Measurements from ENCODE around the gene PAX5.

PAX5 gene

DNA sequence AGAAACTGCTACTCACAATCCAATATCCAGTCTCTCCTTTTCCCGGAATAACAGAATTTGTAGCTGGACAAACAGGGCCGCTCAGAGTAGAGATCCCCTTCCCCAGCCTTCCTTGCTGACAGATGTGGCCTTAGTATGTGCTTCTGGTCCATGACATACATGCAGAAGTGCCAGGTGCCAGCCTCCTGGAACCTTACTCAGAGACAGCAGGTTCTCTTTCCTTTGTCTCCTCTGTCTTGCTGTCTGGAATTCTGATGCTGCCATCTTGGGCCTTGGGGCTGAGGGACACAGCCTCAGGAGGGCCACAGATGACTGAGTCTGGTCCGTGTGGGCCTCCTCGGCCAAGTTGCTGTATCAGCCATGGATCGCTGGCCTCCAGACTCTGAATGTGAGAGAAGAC is 210.1 kb downstream of the PAX5 start:
- no peak for DNase-seq

DNA sequence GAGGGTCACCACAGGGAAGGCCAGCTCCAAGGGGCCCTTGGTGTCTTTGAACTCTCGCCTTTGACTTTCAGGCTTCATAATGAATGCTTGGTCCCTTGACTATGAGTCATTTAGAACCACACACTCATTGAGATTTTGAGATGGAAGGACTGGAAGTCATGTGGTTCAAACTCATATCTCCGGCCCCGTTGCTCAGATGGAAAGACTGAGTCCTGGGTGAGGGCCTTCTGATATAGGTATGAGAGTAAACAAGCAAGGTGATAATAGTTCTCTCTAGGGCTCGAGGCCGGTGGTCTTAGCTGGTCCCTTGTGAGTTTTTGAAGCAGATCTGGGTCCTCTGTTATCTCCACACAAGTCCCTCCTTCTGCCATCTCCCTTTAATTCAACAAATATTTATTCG is 210.6 kb downstream of the PAX5 start:
- DNase-seq: no peak

- no peak for DNase-seq
Observed at GRCh38 chr9:36822201-36822600, 211.9 kb downstream of the PAX5 start.

DNA sequence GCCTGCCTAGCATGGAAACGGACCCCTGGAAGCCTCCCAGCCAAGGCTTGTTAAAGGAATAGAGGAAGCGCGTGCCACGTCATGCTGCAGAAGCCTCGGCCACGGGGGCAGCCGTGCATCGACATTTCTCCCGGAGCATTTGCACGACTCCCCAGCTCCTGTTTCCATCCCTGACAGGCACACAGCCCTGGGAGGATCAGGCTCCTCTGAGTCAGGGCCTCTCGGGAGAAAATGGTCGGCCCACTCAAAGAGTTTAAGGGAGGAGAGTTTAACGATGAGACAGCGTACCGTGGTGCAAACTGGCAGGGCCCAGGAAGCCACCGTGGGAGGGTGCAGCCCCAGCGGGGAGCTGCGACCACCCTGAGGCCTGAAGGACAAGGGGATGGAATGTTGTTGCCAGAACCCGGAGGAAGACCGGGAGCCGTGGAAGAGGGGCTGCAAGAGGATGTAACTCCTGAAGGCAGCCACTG is 213.6 kb downstream of the PAX5 start:
- DNase-seq: no peak

- DNase-seq: no peak
Observed at GRCh38 chr9:36818965-36819870, 214.8 kb downstream of the PAX5 start.

GRCh38 chr9:36818242-36818938 is 215.7 kb downstream of the PAX5 start:
- DNase-seq: no peak

- DNase-seq: no peak
Observed at GRCh38 chr9:36817160-36817834, 216.8 kb downstream of the PAX5 start.

GRCh38 chr9:36816371-36816770 is 217.7 kb downstream of the PAX5 start:
- DNase-seq: no peak

DNA sequence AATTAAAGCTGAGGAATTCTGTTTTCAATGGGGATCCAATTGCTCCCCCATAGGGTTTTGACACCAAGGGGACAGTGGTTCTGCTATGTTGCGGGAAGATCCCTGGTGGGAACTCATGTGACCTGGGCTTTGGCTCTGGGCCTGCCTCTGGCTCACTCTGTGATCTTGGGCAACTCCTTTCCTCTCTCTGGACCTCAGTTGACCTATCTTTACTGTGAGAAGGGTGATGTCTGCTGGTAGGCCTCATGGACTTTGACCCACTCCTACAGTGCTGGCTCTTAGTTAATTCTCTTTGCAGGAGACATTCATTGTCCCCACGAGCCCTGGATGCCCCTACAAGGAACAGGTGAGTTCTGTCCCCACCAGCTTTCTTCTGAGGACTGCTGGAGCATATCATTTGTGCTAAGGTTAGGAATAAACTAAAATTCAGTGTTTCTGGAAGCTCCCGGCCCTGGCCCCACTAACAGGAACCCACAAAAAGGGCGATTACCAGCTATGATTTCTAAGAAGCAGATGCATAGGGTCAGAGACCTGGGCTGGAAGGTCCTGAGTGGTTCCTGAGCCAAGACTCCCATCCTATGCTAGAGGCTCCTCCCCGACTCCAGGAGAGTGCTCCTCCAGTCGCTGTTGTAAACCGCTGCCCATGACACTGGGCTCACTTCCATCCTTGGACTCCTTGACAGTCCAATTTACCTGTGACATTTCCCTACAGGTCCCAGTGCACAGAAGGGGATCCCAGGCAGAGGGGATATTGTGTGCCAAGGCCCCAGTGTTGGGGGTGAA is 218.3 kb downstream of the PAX5 start:
- DNase-seq: no peak

GRCh38 chr9:36815023-36815422 is 219.0 kb downstream of the PAX5 start:
- DNase-seq: no peak

GRCh38 chr9:36813154-36813553 is 220.9 kb downstream of the PAX5 start:
- DNase-seq: no peak

- DNase-seq: no peak
Observed at GRCh38 chr9:36812556-36812955, 221.5 kb downstream of the PAX5 start.

- DNase-seq: no peak
Observed at GRCh38 chr9:36808251-36808650, 225.8 kb downstream of the PAX5 start.

DNA sequence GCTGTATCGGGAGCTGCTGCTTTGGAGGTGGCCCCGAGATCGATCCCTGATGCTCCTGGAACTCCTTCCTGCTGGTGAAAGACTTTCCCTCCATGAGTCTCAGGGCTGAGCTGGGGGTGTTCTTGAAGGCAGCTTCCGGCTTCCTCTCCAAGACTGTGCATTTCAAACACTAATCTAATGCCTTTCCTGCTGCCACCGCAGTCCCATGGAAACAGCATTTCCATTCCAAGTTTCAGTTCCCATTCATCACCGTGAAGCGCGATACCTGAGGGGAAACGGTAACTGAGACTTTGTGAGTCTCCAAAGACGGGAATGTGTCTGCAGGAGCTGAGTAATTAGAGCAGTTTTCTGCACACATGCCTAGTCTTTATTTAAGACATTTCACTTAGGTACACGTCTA is 230.1 kb downstream of the PAX5 start:
- DNase-seq: no peak

- no peak for DNase-seq
Observed at GRCh38 chr9:36802201-36802920, 231.7 kb downstream of the PAX5 start.

- no peak for DNase-seq
Observed at GRCh38 chr9:36800455-36800854, 233.6 kb downstream of the PAX5 start.

GRCh38 chr9:36798350-36799065 is 235.6 kb downstream of the PAX5 start:
- no peak for DNase-seq

DNA sequence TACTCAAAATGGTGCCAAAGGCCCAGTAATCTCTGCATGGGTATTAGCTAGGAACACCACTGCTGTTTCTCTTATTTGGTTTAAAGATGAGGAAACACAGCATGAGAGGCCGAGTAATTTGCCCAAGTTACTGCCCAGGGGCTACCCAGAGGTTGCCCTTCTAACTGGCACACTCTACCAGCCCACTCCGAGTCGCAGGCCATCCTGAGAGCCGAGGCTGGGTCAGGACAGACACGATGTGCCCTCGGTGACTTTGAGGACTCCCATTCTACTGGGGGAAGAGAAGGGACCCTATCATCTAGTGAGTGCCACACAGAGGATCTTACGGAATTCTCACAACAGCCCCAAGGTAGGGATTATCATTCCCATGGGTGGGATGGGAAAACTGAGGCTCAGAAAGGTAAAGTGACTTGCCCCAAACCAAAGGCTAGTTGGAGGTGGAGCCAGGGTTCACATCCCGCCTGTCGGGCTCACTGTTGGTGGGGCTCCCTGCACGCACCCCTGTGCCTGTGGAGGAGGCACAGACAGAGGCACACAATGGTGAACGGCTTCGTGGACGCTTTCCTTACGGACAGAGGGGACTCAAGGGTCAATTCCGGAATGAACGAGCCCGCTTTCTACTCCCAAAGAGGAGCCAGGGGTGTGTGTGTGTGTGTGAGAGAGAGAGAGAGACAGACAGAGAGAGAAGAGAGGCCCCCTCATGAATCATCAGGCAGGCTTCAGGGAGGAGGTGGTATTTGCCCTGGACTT is 236.4 kb downstream of the PAX5 start:
- DNase-seq: no peak

DNA sequence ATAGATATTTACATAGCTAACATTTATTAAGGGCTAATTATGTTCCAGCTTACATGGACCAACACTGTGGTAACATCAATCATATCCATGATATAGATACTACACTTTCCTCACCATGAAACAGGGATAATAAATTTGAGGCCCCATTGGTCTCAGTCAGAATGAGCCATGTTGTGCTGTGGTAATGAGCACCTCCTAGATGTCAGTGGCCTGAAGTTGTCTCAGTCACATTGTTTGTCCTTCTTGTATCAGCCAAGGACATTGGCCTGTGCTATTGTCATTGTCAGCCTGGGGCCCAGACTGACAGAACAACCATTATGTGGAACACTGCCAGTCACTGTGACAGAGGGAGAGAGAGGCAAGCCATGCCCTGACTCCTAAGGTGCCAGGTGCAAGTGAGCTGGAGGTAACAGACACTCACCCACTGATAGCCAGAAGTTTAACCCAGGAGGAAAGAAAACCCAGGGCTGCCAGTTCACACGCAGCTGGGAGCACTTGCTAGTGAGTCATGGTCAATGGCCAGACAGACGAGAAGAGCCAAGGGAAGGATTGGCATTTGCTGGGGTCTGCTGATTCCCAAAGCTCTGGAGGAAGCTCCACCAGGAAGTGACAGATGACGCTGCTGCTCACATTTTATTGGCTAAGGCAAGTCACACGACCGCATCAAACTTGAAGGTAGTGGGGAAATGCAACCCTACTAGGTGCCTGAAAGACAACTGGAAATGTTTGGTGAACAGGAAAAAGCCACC is 237.2 kb downstream of the PAX5 start:
- no peak for DNase-seq

DNA sequence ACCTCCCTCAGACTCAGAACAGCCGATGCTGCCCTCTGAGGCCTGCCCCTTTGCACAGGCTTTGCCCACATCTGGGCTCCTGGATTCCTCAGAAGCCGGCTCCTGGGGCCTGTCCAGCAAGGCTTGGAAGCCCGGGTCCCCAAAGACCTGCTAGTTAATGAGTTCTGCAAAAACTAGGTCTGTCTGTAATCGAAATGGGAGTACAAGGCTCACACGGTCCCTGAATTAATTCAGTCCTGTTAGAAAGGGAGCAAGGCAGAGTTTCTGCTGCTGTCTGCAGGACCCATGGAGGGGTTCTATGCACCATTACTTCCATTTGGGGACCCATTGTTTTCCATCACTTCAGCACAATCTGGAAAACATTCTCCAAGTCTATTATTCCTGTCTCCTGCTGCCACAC is 239.6 kb downstream of the PAX5 start:
- DNase-seq: no peak
